GM18868 (cell line): ENCODE measurements around the gene NFIA.

Source experiments
- ATAC-seq: cut with Tn5 transposase; IDR thresholded peaks from one replicate; pipeline ENCODE4 v1.9.1; 2021; ENCODE audit warnings: mild to moderate bottlenecking, moderate library complexity; ENCODE audit not compliant: unreplicated experiment

Gene NFIA

DNA sequence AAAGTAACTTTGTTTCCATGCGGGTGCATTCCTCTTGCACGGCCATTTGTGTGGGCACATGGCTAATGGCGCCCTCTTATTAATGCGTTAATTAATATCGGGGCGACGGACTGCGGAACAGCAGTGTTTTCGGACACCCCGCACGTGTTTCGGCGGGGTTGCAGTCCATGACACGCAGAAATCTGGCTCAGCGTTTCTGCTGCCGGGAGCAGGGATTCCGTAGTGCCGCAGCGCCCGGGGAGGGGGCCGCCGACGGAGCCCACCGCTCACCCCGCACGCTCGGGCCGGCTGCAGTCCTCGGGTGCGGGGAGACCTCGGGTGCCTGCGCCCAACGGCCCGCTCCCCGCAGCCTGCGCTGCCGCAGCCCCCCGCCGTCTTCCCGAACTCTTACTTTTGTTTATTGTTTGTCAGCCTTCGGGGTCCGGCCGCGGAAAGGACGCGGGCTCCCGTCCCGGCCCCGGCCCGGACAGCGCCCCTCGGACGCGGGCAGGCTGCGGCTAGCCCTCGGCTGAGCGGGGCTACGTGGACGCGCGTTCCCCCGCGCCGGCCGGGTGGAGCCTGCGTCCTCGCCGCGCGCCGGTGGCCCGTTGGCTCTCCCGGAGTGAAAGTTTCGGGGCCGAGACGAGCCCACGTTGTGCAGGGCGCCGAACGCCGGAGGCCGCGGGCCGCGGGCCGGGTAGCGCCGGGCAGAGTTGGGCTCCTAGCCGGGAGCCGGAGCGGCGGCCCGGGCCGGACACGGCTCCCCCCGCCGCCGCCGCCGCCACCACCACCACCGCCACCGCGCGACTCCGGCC lies 849 bp downstream of the NFIA start:
- ATAC-seq: no peak

DNA sequence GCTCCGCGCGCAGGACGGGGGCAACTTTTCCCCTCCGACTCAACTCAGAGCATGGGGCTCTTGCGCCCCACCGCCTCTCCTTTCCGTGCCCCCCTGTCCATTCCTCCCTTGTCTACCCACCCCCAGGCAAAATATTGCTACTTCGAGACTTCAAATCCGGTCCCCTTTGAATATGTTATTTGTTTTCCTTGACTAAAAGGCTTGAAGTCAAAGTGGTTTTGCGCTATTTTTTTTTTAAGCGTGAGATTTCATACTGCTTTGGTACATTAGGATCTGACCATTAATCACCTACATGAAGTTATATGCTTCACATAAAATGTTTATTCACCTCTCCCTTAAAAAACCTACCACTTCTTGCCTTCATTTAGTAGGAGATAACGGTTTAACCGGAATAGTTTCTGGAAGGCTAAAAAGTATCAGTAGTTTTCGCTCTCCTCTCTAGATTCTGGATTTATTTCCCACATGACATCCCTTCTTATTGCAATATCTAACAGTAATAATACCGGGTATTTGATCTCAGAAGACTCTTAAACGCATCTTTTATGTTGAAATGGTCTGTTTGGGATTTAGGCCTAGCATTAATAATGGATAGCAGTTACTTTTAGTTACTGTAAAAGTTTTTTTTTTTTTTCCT lies 1.6 kb downstream of the NFIA start:
- no peak for ATAC-seq

DNA sequence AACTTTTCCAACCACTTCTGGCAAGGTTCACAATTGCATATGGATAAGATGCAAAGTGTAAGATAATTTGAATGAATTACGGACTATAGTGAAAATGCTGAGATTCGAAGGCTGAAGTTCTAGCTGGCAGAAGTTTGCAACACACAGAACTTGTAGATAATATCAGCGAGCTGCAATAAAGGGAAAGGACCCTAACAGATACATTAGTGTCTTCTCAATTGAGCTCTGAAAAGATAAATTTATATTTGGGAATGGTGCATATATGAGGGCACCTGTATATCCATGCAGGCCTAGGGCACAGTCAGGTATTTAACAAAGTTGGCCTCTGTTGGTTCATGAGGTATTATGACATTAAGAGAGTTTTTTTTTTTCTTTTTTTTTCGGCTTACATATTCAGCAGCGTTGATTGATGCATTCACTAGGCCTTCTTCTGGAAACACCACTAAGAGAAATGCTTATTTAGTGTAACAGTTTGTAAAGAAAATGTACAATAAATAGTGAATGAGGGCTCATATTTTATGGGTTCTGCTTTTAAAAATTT lies 2.2 kb downstream of the NFIA start:
- no peak for ATAC-seq

DNA sequence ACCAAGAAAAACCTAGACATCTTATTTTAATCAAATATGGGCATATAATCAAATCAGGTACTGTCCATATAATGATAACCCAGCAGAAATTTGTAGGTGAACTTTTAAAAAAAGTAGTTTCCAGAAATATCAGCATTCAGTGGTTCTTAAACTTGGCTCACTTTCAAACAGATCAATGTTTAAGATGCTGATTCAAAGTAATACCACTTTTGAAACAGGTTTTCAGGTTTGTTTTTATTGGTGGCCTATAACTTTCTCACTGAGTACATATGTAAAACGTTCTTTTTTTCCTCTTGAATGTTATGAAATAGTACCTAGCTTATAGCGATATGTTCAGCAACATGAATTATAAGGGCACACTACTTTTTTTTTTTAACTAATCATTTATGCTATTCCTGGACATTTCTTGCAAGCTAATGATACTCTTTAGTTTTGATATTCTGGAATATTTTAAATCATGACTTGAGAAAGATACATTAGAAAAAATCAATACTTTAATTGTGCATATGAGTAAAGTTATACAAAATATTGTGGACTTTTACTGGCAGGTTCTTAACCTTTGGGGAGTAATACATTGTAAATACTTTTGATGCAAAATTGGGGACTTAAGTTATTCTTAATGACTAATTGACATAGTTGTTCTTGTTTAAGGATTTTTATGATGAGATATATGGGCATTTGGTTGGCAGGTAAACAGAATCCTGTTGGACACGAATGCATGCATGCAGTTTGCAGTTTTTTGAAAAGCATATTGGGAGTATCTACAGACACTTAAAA lies 3.0 kb downstream of the NFIA start:
- no peak for ATAC-seq

DNA sequence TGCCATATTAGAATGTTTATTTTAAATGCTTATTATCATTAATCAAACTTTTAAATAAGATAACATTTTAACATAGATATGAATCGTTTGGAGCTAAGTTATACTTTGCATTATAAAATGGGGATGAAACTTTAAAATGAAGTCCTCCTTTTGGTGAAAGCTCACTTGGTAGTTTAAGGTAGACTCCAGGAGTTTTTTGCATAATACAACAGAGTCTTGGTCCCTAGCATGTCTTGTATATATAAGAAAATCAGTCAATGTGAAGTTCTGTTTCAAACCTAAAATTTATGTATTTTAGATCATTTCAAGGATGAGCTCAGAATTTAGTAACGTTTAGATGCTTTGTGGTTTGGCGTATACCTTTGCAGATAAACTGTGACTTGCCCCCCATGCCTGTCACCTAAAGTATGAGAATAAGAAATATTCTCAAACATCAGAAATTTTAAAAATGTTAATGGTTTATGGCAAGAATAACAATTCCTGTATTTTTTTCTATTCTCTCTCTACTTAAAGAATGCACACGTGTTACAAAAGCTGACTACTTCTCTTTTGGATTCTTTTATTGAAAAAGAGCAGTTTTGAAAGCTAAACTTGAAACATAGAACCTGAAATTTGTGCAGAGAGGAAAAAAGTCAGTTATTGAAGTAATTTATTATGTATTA lies 3.8 kb downstream of the NFIA start:
- no peak for ATAC-seq

DNA sequence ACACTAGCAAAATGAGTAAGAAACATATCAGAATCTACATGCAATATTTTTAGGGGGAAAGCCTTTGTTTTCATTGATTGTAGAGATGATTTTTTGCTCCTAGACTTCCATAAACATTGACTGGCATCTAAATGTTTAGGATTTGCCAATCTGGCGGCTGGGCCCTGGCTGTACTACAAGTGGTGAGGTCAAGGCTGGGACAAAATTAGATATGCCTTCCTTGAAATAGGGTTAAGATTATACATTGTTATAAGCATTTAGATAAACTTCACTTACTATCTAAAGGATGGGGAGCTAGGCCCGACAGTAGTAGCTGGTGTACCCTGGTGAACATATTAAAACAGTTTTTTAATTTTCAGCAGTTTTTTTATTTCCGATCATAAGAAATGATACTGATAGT lies 5.2 kb downstream of the NFIA start:
- ATAC-seq: no peak

DNA sequence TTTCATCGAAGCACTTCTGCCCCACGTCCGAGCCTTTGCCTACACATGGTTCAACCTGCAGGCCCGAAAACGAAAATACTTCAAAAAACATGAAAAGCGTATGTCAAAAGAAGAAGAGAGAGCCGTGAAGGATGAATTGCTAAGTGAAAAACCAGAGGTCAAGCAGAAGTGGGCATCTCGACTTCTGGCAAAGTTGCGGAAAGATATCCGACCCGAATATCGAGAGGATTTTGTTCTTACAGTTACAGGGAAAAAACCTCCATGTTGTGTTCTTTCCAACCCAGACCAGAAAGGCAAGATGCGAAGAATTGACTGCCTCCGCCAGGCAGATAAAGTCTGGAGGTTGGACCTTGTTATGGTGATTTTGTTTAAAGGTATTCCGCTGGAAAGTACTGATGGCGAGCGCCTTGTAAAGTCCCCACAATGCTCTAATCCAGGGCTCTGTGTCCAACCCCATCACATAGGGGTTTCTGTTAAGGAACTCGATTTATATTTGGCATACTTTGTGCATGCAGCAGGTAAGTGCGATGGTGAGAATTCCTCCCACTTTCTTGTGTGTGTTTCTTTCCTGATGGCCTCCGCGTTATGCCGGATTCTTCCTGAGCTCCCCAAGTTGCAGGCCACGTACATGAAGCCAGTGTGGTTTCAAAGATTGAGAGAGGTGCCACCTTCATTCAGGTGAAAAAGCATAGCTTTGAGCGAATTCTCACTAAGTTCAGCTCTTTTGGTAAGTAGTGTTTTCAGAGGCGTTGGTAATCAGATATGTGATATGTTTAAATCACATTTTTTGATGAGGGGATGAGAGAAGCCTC lies 6.0 kb downstream of the NFIA start:
- ATAC-seq: no peak

DNA sequence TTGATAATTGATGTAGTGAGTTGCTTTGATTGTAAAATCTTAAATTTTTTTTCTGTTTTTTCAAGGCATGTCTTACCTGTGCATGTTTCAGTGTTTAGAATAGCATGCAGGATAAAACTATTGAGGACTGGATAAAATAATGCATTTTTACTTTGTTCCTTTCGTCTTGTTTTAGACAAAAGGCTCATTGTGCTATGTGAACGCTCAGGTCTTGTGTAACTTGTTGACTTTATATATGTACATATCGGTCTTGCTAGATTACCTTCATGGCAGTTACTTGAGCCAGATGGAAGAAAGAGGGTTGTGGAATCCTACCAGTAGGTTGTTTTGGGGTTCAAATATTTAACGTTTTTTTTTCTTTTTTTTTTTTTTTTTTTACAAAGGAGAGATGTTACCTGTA lies 7.0 kb downstream of the NFIA start:
- no peak for ATAC-seq

DNA sequence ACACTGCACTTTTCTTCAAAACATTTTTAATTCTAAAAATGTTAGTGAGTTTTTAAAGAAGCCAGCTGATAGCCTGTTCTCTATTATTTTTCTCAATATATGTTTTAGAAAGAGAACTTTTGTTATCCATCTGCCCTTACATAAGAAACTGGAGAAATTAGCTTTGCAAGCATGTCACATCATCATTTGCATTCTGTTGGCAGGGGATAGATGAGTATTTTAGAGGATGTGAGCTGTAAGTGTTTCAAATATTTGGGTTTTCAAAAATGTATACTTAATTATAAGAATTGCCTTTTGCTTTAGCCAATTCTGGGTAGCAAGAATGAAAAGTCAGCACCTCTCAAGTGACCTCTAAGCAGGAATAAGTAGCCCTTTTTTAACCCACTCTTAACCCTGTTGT lies 7.4 kb downstream of the NFIA start:
- ATAC-seq: no peak

DNA sequence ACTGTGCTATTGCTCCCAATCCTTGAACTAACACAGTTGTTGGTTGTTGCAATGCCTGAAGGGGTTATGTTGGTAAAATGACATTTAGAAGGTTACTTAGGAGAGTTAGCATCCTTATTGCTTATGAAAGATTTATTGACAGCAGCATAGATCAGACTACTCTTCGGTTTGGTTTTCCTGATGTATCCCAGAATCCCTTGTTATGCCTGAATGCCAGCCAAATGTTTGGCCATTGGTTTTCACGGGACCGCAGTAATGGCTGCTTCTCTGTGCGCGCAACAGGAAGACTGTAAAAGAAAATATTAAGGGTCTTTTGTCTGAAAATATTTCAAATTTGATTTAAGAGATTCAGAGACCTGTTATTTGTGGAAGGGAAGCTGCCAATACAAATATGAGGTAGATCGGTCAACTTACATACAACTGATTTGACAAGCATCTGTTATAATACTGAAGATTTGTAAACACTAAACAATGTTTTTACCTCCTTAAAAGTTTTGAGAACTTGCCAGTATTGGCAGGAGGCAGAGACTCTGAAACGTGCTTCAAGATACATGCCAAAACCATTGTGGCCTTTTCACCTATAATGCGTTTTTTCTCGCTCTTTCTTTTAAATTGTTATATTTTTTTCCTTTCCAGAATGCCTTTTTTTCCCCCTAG lies 8.3 kb downstream of the NFIA start:
- ATAC-seq: no peak

DNA sequence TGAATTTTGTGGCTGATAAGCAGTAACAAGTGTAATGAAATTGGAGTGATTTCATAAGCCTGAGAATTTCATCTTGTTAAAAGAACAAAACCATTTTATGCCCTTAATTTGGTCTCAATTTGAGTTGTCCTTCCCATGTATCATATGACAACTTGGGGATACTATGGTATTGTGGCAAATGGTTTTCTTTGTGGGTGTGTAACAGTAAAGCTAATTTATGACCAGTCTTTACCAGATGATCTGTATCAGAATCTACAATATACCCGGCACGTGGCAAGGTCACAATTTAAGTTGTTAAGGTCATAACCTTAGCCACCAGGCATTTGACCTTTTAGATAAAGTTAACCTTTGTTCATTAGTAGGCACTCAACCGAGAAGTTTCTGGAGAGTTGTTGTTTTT lies 9.1 kb downstream of the NFIA start:
- no peak for ATAC-seq

DNA sequence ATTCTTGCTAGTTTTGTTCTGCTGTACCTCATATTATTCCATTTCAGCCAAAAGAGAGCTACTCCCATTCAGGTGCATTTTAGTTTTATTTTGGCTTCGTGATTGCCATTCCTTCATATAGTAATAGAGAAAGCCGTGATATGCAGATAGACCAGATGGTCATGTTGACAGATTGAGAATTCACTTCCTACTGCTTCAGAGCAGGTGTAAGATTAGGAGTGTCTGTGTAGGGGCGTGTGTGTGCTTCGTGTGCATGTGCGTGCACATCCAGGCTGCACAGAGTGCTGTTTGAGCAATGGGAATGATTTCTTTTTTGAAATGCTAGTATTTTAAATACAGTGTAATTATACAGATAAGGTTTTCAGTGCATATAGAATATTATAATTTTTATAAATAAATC lies 10.3 kb downstream of the NFIA start:
- no peak for ATAC-seq

DNA sequence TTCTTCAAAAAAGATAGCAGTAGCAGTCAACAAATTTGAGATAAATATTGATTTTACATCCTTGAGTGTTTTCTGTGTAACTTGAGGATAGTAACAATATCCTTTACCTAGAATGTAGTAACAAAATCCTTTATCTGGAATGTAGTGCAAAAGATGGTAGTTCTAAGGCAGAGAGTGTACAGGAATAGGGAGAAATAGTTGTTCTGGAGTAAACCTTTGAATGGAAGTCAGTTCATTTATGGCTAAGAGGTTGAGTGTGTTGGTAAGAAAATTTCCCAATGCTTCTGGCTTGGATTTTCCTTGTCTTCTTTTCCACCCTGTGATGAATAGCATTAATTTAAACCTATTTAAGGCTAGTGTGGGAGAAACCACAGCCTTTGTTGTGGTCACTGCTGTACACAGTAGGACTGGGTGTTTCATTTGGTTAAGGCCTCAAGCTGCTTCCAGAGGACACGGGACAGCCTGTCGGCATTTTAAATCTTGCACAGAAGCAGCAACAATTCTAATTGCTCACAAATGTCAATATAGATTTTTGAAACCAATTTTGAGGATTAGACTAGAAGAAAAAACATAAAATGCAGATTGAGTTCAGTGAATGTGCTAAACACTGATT lies 11.3 kb downstream of the NFIA start:
- ATAC-seq: no peak

DNA sequence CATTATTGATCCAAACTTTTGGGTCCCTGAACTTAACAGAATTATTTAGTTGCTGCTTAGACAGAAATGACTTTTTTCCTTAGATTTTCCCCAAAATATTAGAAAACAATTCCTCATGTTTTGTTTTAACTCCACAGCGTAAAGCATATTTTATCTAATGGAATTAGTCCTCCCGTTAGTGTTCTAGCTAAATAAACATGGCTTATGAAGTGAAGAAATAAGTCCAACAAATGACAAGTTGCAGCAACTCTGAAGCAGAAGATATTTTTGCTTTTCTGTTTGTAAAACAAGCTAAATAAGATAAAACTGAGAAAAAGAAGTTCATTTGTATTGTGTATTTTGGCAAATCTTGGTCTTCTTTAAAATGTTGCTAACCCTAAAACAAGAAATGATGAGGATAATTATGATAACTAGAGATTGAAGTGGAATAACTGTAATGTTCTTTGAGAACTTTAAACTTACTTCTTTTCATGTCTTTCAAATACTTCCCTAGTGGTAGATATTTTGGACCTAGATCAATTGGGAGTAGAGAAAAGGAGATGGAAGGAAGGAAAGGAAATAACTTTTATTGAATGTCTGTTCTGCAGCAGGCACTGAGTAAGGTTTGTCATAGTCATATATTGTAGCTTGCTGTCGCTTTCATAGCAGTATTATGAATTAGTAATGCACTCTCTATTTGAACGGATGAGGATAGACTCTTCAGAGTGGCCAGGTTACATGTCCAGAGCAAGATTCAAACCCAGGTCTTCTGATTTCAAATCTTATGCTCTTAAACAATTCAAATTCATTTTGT lies 12.5 kb downstream of the NFIA start:
- ATAC-seq: no peak

DNA sequence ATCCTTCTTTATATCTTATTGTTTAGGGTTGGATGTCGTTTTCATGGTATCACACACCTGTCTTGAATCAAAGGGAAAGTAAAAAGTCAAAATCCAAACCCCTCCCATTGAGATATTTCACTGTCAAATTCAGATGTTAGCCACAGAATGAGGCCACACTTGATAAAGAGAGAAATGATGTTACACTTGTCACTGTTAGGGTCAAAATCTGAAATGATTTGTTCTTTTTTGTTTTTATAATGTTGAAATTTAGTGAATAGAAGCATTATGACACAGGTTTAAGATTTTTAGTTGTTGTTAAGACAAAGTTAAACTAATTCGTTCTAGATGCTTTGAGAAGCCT lies 13.1 kb downstream of the NFIA start:
- no peak for ATAC-seq

DNA sequence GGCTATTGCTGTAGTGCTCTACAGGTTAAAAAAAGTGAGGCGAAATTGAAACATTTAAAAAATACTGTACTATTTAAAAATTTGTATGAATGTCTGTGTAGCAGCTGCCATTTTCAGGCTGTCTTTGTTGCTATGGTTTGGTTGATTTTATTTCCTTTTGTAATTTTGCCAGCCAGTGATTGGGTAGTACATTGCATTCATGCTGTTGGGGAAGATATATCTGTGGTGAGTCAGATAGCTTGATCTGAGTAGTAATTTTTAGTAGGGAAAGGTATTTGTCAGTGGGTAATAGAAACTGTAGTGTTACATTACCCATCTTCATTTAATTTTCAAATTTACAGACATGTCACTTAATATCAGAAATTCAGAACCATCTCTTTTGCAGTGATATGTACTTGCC lies 15.0 kb downstream of the NFIA start:
- ATAC-seq: no peak

DNA sequence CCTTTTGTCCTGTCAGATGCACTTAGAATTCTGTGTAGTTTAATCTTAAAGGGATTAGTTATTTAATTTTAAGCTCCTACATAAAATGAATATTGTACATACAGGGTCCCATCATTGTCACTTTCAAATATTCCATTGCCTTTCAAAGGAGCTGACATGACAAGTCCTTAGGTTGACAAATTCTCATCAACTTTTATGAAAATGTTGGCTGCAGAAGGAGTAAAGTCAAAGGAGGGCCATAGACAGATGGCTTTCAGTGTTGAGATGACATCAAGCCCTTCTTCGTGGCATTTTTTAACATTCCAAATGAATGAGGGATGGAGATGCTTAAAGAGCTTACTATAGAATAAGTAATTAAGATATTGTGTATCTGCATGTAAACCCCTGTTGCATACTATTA lies 15.4 kb downstream of the NFIA start:
- ATAC-seq: no peak

DNA sequence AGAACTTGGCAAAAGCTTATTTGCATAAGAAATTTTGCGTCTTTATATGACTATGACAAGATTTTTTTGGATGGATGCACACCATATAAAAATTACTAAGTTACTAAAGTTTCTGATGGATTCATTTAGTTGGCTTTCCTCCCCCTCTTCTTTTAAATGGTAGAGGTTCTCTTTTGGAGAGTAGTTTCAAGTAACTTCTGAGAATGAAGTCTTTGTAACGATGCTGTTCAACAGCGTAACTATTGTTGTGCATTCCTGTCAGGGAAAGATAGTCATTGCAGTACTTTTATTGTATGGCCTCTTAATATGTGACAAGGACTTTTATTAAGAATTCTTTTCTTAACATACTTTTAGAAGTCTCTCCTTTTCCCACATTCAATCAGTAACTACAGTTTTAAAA lies 16.0 kb downstream of the NFIA start:
- no peak for ATAC-seq
